ENCODE measurements around the gene FAN1. TPM values are rescaled to one million over a fixed set of nuclear protein-coding genes. Genes with fewer than 3 reads are reported as not detected.

The FAN1 gene
- total and polyA plus RNA-seq, 2 of the 13 experiments (the other 11 are each of a cell fraction or from before 2014, with no cell fraction given), result 10.8 to 20.1 TPM

GRCh38 chr15:30991255-30992235, 87.8 kb downstream of the FAN1 start, which contains the start of gene MTMR10:
TSS of gene MTMR10 (minus strand) at chr15:30991628. CDS start at chr15:30991506, 122 bp downstream.
- Histone ChIP-seq H3K9me3 (ENCODE audit: low read length) (no peaks in the 10 kb centered on the region), H3K9ac (ENCODE audit: insufficient read depth, low read depth, low read length) (peak within 1 kb of the TSS; percentile 96), H2AFZ (ENCODE audit: low read length) (peak within 1 kb of the TSS; percentile 29), H3K27me3 (ENCODE audit: control insufficient read depth in 1 of 2, insufficient read depth in 2 of 2, low read length in 2 of 2) (no peaks in the 10 kb centered on the region; a peak in 1 of 5 replicates), H3K4me3 (replicated peaks in 1 of 3; ENCODE audit: insufficient read depth in 1 of 3, low read depth in 2 of 3, low read length in 3 of 3) (peak within 1 kb of the TSS; percentile 93 to 98 (median 97)), H3K36me3 (replicated peaks in 1 of 2; ENCODE audit: control insufficient read depth in 1 of 2, insufficient read depth in 2 of 2, low read length in 2 of 2) (peaks cover 1 to 7% of the 10 kb centered on the region in 2 experiments; a peak in 2 of 5 replicates), H3K27ac (ENCODE audit: extremely low read length, insufficient read depth, low read length) (peak within 1 kb of the TSS; percentile 89), H3K4me2 (ENCODE audit: low read depth, low read length) (peak within 1 kb of the TSS; percentile 93), H4K20me1 (ENCODE audit: insufficient read depth, low read length) (no peaks in the 10 kb centered on the region), H3K79me2 (ENCODE audit: insufficient read depth, low read length) (peaks cover 25% of the 10 kb centered on the region), H3K4me1 (ENCODE audit: insufficient read depth, low read length) (peaks cover 41% of the 10 kb centered on the region)
- TSS peak; percentile 93 for BruUV-seq (replicated peaks)
- in situ Hi-C loops (cut with HindIII; ENCODE audit: extremely low pct_ligation_motif_present, low pct_unique_long_range_greater_than_20kb), result loop anchor here (25.0 kb wide), 1 partner anchor 146 kb away; no protein-coding TSS in a partner anchor
- POLR2A ChIA-PET, result interaction anchor here (1.2 to 2.8 kb wide), 10 partner anchors 9 to 166 kb away, joined by 3 to 21 read pairs (median 6); partner anchors contain the start of gene FAN1
- ATAC-seq (peak; percentile 90), FAIRE-seq (no peak), DNase-seq (ENCODE audit: low spot score) (peak; percentile 48)
- intact Hi-C loops (cut with micrococcal nuclease; ENCODE audit: unreplicated experiment), result loop anchor here (5.0 to 10.0 kb wide), 3 partner anchors 87 to 133 kb away; partner anchors contain the start of gene FAN1
- WGBS (ENCODE audit: low lambda C conversion rate), result 0% methylated on average over 11 of the region's 114 CpGs
- CTCF ChIA-PET (ENCODE audit: low intra/inter-chr PET ratio, low total read pairs), result no interaction called here
- TF ChIP-seq MXD4 (CRISPR knock-in tag; IDR thresholded peaks at IDR 0.05) (no peak), ZNF256 (CRISPR knock-in tag; conservative IDR thresholded peaks at IDR 0.05) (0 out of 2 replicates have a peak, but pooled peaks have one; percentile 18), ZNF850 (CRISPR knock-in tag; conservative IDR thresholded peaks at IDR 0.05) (no peak), LRRFIP1 (CRISPR knock-in tag; conservative IDR thresholded peaks at IDR 0.05) (no peak), GABPA (IDR thresholded peaks at IDR 0.05; ENCODE audit: low read depth, low read length) (peak; percentile 41), GABPA (CRISPR knock-in tag; IDR thresholded peaks at IDR 0.05; ENCODE audit: low read depth) (no peak), ZNF776 (CRISPR knock-in tag; IDR thresholded peaks at IDR 0.05) (peak; percentile 26; the same call in 1 of the 2 replicates), SP4 (CRISPR knock-in tag; IDR thresholded peaks at IDR 0.05) (peak; percentile 82), ZUFSP (CRISPR knock-in tag; IDR thresholded peaks at IDR 0.05; ENCODE audit: borderline replicate concordance) (no peak), TEAD3 (CRISPR knock-in tag; optimal IDR thresholded peaks at IDR 0.05; ENCODE audit: borderline replicate concordance) (no peak), ZNF597 (CRISPR knock-in tag; IDR thresholded peaks at IDR 0.05) (no peak), ZNF335 (CRISPR knock-in tag; IDR thresholded peaks at IDR 0.05) (0 out of 2 replicates have a peak, but pooled peaks have one; percentile 20), HNRNPUL1 (IDR thresholded peaks at IDR 0.05; ENCODE audit: low read depth, low read length) (no peak), DMTF1 (CRISPR knock-in tag; IDR thresholded peaks at IDR 0.05) (0 out of 2 replicates have a peak, but pooled peaks have one; percentile 65)
